GM12878 (cell line): ENCODE data around the gene HINT3. TPM values are rescaled to one million over a fixed set of nuclear protein-coding genes. Genes with fewer than 3 reads are reported as not detected.

ENCODE experiments used
- ESRRA ChIP-seq: IDR thresholded peaks from 2 replicates; pipeline ENCODE4 v1.6.1; 2012; ENCODE audit warnings: mild to moderate bottlenecking, low read length, improper control_type of control experiment
- MYC ChIP-seq: IDR thresholded peaks from 2 replicates; pipeline ENCODE4 v1.6.1; 2011; ENCODE audit warnings: mild to moderate bottlenecking, low read length, moderate library complexity, inconsistent platforms; ENCODE audit not compliant: insufficient read depth, insufficient replicate concordance, insufficient read length, severe bottlenecking
- NBN ChIP-seq: fragments of 450-650 bp; IDR thresholded peaks from 2 replicates; pipeline ENCODE4 v1.6.1; 2016
- PAX5 ChIP-seq: IDR thresholded peaks from 2 replicates; pipeline ENCODE4 v1.6.1; 2011; ENCODE audit warnings: low read depth, low read length, borderline replicate concordance
- SREBF1 ChIP-seq: IDR thresholded peaks from 2 replicates; pipeline ENCODE4 v1.6.1; 2012; ENCODE audit warnings: mild to moderate bottlenecking, low read length
- SRF ChIP-seq, 2 experiments: IDR thresholded peaks; 2 replicates each; pipeline ENCODE4 v1.6.1; 2011; ENCODE audit warnings: low read depth in 2 of 2, low read length in 2 of 2, mild to moderate bottlenecking in 1 of 2, moderate library complexity in 1 of 2
- STAT1 ChIP-seq: fragments of 450-650 bp; conservative IDR thresholded peaks from 2 replicates; pipeline ENCODE4 v1.6.1; 2014; ENCODE audit warnings: antibody characterized with exemption, mild to moderate bottlenecking
- SUZ12 ChIP-seq: fragments of 200-600 bp; sonication (generic); IDR thresholded peaks from one replicate; pipeline ENCODE4 v1.6.1; 2018; ENCODE audit warnings: antibody characterized with exemption, mild to moderate bottlenecking; ENCODE audit not compliant: unreplicated experiment
- TARDBP ChIP-seq: IDR thresholded peaks from 2 replicates; pipeline ENCODE4 v1.6.1; 2016; ENCODE audit warnings: borderline replicate concordance
- TBL1XR1 ChIP-seq: IDR thresholded peaks from 2 replicates; pipeline ENCODE4 v1.6.1; 2012; ENCODE audit warnings: low read depth, low read length, improper control_type of control experiment
- ZBED1 ChIP-seq: IDR thresholded peaks from 2 replicates; pipeline ENCODE4 v1.6.1; 2016; ENCODE audit warnings: borderline replicate concordance
- ZNF24 ChIP-seq: fragments of 450-650 bp; IDR thresholded peaks from 2 replicates; pipeline ENCODE4 v1.6.1; 2017; ENCODE audit warnings: antibody characterized with exemption, mild to moderate bottlenecking
- polyA plus RNA-seq, 11 experiments: library from polyadenylated mRNA; depleted of rRNA in 4 of 11; unstranded in 6 of 11; stranded (reverse) in 5 of 11; fragments of >200 nt; fragmentation: Nextera tagmentation in 4 of 11; fragmentation: Illumina TruSeq in 1 of 11; extraction: Ambion mirVana in 4 of 11; extraction: Trizol in 1 of 11; gene quantifications; 1 replicate in 1 of 11; 2 replicates in 10 of 11; pipeline versions ENCODE4 v1.2.1 to v1.2.3, GENCODE V29; 2011 to 2016; ENCODE audit warnings: inconsistent platforms in 2 of 11, missing spikeins in 2 of 11, low read depth in 1 of 11
- total RNA-seq, 4 experiments: library from RNA; depleted of rRNA in 3 of 4; stranded (reverse); fragments of >200 nt in 3 of 4; fragmentation: Illumina TruSeq in 1 of 4; extraction: Trizol in 1 of 4; gene quantifications; 2 replicates each; pipeline versions ENCODE4 v1.2.1 to v1.2.3, GENCODE V29; 2013 to 2021
- TF ChIP-seq, protein P1 (sequence below): fragments of 450-650 bp; IDR thresholded peaks from 2 replicates; pipeline ENCODE4 v1.6.1; 2016; ENCODE audit warnings: mild to moderate bottlenecking, moderate library complexity, borderline replicate concordance
- TF ChIP-seq, protein P2 (sequence below): fragments of 450-650 bp; IDR thresholded peaks from 2 replicates; pipeline ENCODE4 v1.6.1; 2018; ENCODE audit warnings: borderline replicate concordance, mild to moderate bottlenecking; ENCODE audit not compliant: partially characterized antibody
- TF ChIP-seq, protein P3 (sequence below): fragments of 450-650 bp; IDR thresholded peaks from 2 replicates; pipeline ENCODE4 v1.6.1; 2017; ENCODE audit warnings: mild to moderate bottlenecking, moderate library complexity
- TF ChIP-seq, protein P4 (sequence below): fragments of 450-650 bp; IDR thresholded peaks from 2 replicates; pipeline ENCODE4 v1.6.1; 2017; ENCODE audit warnings: antibody characterized with exemption, mild to moderate bottlenecking, moderate library complexity

HINT3 gene
- total and polyA plus RNA-seq, 10 of the 15 experiments (the other 5 are each of a cell fraction or from before 2014, with no cell fraction given): 0.72 to 9.1 (median 5.4) TPM

DNA sequence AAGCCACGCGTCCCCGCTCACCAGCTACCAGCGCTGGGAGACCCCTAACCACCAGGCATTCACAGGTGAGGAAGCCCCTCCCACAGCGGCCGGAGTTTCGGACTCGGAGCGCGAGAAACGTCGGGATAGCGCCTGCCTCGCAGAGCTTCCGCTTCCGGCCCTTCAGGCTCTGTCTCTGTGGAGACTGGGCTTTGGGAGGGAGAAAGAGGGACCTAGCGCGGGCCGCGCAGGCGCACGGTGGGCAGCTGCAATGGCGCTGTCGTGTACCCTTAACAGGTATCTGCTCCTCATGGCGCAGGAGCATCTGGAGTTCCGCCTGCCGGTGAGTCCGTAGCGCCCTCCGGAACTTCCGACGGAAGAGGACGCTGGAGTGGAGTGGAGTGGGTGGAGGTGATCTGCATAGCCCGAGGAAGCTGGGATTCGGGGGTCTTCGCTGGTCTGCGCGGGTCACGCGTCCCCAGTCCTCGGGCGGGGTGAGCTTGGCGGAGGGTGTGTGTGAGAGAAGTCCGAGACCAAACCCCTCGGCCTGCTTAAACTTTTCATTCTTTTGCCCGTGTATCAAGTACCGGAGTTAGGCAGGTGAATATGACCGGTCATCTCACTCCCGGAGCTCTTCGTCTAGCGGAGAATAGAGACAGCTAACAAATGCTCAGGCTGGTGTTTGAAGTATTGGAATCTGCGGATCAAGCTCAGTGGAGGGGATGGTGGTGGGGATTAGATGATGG lies 29.9 kb downstream of the HINT3 start, which contains the start of gene TRMT11 (continued):
- TF ChIP-seq, protein P1, sequence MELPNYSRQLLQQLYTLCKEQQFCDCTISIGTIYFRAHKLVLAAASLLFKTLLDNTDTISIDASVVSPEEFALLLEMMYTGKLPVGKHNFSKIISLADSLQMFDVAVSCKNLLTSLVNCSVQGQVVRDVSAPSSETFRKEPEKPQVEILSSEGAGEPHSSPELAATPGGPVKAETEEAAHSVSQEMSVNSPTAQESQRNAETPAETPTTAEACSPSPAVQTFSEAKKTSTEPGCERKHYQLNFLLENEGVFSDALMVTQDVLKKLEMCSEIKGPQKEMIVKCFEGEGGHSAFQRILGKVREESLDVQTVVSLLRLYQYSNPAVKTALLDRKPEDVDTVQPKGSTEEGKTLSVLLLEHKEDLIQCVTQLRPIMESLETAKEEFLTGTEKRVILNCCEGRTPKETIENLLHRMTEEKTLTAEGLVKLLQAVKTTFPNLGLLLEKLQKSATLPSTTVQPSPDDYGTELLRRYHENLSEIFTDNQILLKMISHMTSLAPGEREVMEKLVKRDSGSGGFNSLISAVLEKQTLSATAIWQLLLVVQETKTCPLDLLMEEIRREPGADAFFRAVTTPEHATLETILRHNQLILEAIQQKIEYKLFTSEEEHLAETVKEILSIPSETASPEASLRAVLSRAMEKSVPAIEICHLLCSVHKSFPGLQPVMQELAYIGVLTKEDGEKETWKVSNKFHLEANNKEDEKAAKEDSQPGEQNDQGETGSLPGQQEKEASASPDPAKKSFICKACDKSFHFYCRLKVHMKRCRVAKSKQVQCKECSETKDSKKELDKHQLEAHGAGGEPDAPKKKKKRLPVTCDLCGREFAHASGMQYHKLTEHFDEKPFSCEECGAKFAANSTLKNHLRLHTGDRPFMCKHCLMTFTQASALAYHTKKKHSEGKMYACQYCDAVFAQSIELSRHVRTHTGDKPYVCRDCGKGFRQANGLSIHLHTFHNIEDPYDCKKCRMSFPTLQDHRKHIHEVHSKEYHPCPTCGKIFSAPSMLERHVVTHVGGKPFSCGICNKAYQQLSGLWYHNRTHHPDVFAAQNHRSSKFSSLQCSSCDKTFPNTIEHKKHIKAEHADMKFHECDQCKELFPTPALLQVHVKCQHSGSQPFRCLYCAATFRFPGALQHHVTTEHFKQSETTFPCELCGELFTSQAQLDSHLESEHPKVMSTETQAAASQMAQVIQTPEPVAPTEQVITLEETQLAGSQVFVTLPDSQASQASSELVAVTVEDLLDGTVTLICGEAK: peak; percentile 88
- TF ChIP-seq NBN: peak; percentile 86; the same call in 1 of the 2 replicates
- TF ChIP-seq, protein P2, sequence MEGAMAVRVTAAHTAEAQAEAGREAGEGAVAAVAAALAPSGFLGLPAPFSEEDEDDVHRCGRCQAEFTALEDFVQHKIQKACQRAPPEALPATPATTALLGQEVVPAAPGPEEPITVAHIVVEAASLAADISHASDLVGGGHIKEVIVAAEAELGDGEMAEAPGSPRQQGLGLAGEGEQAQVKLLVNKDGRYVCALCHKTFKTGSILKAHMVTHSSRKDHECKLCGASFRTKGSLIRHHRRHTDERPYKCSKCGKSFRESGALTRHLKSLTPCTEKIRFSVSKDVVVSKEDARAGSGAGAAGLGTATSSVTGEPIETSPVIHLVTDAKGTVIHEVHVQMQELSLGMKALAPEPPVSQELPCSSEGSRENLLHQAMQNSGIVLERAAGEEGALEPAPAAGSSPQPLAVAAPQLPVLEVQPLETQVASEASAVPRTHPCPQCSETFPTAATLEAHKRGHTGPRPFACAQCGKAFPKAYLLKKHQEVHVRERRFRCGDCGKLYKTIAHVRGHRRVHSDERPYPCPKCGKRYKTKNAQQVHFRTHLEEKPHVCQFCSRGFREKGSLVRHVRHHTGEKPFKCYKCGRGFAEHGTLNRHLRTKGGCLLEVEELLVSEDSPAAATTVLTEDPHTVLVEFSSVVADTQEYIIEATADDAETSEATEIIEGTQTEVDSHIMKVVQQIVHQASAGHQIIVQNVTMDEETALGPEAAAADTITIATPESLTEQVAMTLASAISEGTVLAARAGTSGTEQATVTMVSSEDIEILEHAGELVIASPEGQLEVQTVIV: peak; percentile 49
- TF ChIP-seq, protein P3, sequence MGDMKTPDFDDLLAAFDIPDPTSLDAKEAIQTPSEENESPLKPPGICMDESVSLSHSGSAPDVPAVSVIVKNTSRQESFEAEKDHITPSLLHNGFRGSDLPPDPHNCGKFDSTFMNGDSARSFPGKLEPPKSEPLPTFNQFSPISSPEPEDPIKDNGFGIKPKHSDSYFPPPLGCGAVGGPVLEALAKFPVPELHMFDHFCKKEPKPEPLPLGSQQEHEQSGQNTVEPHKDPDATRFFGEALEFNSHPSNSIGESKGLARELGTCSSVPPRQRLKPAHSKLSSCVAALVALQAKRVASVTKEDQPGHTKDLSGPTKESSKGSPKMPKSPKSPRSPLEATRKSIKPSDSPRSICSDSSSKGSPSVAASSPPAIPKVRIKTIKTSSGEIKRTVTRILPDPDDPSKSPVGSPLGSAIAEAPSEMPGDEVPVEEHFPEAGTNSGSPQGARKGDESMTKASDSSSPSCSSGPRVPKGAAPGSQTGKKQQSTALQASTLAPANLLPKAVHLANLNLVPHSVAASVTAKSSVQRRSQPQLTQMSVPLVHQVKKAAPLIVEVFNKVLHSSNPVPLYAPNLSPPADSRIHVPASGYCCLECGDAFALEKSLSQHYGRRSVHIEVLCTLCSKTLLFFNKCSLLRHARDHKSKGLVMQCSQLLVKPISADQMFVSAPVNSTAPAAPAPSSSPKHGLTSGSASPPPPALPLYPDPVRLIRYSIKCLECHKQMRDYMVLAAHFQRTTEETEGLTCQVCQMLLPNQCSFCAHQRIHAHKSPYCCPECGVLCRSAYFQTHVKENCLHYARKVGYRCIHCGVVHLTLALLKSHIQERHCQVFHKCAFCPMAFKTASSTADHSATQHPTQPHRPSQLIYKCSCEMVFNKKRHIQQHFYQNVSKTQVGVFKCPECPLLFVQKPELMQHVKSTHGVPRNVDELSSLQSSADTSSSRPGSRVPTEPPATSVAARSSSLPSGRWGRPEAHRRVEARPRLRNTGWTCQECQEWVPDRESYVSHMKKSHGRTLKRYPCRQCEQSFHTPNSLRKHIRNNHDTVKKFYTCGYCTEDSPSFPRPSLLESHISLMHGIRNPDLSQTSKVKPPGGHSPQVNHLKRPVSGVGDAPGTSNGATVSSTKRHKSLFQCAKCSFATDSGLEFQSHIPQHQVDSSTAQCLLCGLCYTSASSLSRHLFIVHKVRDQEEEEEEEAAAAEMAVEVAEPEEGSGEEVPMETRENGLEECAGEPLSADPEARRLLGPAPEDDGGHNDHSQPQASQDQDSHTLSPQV: no peak
- no peak for TF ChIP-seq SRF (IDR thresholded peaks at IDR 0.05; ENCODE audit: low read depth in 2 of 2, low read length in 2 of 2)
- no peak for TF ChIP-seq SUZ12
- peak; percentile 67; the same call in 1 of the 2 replicates for TF ChIP-seq ZBED1
- TF ChIP-seq SREBF1: no peak
- peak; percentile 73 for TF ChIP-seq MYC
- no peak for TF ChIP-seq STAT1
- TF ChIP-seq TBL1XR1: no peak
- TF ChIP-seq, protein P4, sequence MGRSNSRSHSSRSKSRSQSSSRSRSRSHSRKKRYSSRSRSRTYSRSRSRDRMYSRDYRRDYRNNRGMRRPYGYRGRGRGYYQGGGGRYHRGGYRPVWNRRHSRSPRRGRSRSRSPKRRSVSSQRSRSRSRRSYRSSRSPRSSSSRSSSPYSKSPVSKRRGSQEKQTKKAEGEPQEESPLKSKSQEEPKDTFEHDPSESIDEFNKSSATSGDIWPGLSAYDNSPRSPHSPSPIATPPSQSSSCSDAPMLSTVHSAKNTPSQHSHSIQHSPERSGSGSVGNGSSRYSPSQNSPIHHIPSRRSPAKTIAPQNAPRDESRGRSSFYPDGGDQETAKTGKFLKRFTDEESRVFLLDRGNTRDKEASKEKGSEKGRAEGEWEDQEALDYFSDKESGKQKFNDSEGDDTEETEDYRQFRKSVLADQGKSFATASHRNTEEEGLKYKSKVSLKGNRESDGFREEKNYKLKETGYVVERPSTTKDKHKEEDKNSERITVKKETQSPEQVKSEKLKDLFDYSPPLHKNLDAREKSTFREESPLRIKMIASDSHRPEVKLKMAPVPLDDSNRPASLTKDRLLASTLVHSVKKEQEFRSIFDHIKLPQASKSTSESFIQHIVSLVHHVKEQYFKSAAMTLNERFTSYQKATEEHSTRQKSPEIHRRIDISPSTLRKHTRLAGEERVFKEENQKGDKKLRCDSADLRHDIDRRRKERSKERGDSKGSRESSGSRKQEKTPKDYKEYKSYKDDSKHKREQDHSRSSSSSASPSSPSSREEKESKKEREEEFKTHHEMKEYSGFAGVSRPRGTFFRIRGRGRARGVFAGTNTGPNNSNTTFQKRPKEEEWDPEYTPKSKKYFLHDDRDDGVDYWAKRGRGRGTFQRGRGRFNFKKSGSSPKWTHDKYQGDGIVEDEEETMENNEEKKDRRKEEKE: no peak
- TF ChIP-seq PAX5: no peak
- no peak for TF ChIP-seq TARDBP
- TF ChIP-seq ZNF24: no peak
- no peak for TF ChIP-seq ESRRA
